Uterus (tissue), 2 donors: Measurements from ENCODE around the gene SLC39A6.

Experiments
- CTCF ChIP-seq, 4 experiments: fragments of 200-600 bp in 2 of 4; fragments of 450-650 bp in 2 of 4; sonication (generic) in 2 of 4; IDR thresholded peaks; one replicate each; pipeline ENCODE4 v1.5.1; 2016 to 2019; ENCODE audit warnings: antibody characterized with exemption in 4 of 4, mild to moderate bottlenecking in 2 of 4, moderate library complexity in 1 of 4
- POLR2A ChIP-seq, 2 donors: fragments of 450-650 bp; IDR thresholded peaks; one replicate each; pipeline ENCODE4 v1.6.1; 2016; ENCODE audit warnings: antibody characterized with exemption in 2 of 2, mild to moderate bottlenecking in 1 of 2, moderate library complexity in 1 of 2

- TF ChIP-seq CTCF (IDR thresholded peaks at IDR 0.05): peak; percentile 45 to 67 (median 54)
- no peak for TF ChIP-seq POLR2A (IDR thresholded peaks at IDR 0.05)
Measured at GRCh38 chr18:36095936-36096519, 33.1 kb downstream of the SLC39A6 start.
